Measurements from ENCODE around the gene SERPINE3.

SERPINE3 gene

GRCh38 chr13:51357928-51358595, 18.6 kb downstream of the SERPINE3 start:
- TF ChIP-seq CTCF (IDR thresholded peaks at IDR 0.05; ENCODE audit: insufficient read depth, low read length): no peak
- no peak for TF ChIP-seq GABPA (IDR thresholded peaks at IDR 0.05; ENCODE audit: low read depth)
- TF ChIP-seq SPI1 (IDR thresholded peaks at IDR 0.05; ENCODE audit: borderline replicate concordance, low read depth): no peak
- TF ChIP-seq REST (IDR thresholded peaks at IDR 0.05; ENCODE audit: insufficient replicate concordance, low read depth): no peak
- no peak for TF ChIP-seq POLR2AphosphoS5 (IDR thresholded peaks at IDR 0.05; ENCODE audit: low read depth)
- Histone ChIP-seq H3K27me3 (ENCODE audit: insufficient read depth, poor library complexity, severe bottlenecking) (no peaks in the 10 kb centered on the region), H3K4me3 (replicated peaks; ENCODE audit: insufficient read depth, low read length) (no peak overlapping the region), H3K27ac (replicated peaks) (no peak overlapping the region)
- no peak for DNase-seq (ENCODE audit: low read depth in 1 of 2, low spot score in 1 of 2)

GRCh38 chr13:51359352-51359751, 19.9 kb downstream of the SERPINE3 start:
- H3K27me3 ChIP-seq (ENCODE audit: insufficient read depth, poor library complexity, severe bottlenecking): no peaks in the 10 kb centered on the region
- no peak overlapping the region for H3K4me3 ChIP-seq (replicated peaks; ENCODE audit: insufficient read depth, low read length)
- TF ChIP-seq POLR2AphosphoS5 (IDR thresholded peaks at IDR 0.05; ENCODE audit: low read depth) (no peak), CTCF (IDR thresholded peaks at IDR 0.05; ENCODE audit: insufficient read depth, low read length) (no peak), SPI1 (IDR thresholded peaks at IDR 0.05; ENCODE audit: borderline replicate concordance, low read depth) (no peak)
- no peak overlapping the region for H3K27ac ChIP-seq (replicated peaks)
- no peak for DNase-seq (ENCODE audit: low read depth in 1 of 2, low spot score in 1 of 2)

- H3K27ac ChIP-seq (replicated peaks): no peak overlapping the region
- TF ChIP-seq SPI1 (IDR thresholded peaks at IDR 0.05; ENCODE audit: borderline replicate concordance, low read depth): no peak
- TF ChIP-seq REST (IDR thresholded peaks at IDR 0.05; ENCODE audit: insufficient replicate concordance, low read depth): no peak
- TF ChIP-seq POLR2AphosphoS5 (IDR thresholded peaks at IDR 0.05; ENCODE audit: low read depth): no peak
- no peak for TF ChIP-seq GABPA (IDR thresholded peaks at IDR 0.05; ENCODE audit: low read depth)
- no peak for DNase-seq (ENCODE audit: low read depth in 1 of 2, low spot score in 1 of 2)
- no peaks in the 10 kb centered on the region for H3K27me3 ChIP-seq (ENCODE audit: insufficient read depth, poor library complexity, severe bottlenecking)
- no peak overlapping the region for H3K4me3 ChIP-seq (replicated peaks; ENCODE audit: insufficient read depth, low read length)
Measured at GRCh38 chr13:51360489-51360888, 21.0 kb downstream of the SERPINE3 start.

GRCh38 chr13:51361106-51361505, 21.6 kb downstream of the SERPINE3 start:
- no peak for DNase-seq (ENCODE audit: low read depth in 1 of 2, low spot score in 1 of 2)
- no peak overlapping the region for H3K4me3 ChIP-seq (replicated peaks; ENCODE audit: insufficient read depth, low read length)
- H3K27ac ChIP-seq (replicated peaks): no peak overlapping the region
- no peaks in the 10 kb centered on the region for H3K27me3 ChIP-seq (ENCODE audit: insufficient read depth, poor library complexity, severe bottlenecking)
- no peak for TF ChIP-seq POLR2AphosphoS5 (IDR thresholded peaks at IDR 0.05; ENCODE audit: low read depth)
- no peak for TF ChIP-seq GABPA (IDR thresholded peaks at IDR 0.05; ENCODE audit: low read depth)
- no peak for TF ChIP-seq CTCF (IDR thresholded peaks at IDR 0.05; ENCODE audit: insufficient read depth, low read length)

Data from HL-60 (cell line).